Measurements from ENCODE around the gene UQCR10. TPM values are rescaled to one million over a fixed set of nuclear protein-coding genes. Genes with fewer than 3 reads are reported as not detected.

The UQCR10 gene
- total RNA-seq, 1 donor from 2014 or later: 65.8 TPM

DNA sequence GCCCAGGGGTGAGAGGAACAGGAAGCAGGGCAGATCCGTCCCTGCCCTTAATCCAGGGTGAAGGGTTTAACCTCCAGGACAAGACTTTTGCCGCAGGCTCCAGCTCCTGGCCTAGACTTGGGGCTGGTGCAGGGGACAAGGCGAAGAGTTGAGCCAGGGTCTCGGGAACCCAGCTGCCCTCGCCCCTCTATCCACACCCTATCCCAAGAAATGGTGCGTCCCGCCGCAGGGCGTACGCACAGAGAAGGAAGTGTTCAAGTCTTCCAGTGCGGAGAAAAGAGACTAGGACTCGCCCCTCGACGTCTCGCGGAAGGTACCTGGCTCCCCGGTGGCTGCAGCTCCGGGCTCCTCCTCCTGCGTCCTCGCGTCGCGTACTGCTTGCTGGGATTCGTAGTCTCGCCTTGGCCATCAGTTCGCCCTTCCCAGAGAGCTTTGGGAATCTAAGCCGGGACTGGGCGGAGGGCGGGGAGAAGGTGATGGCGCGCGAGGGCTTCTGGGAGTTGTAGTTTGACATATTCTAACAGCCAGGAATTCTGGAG, 468 bp upstream of the UQCR10 start, which contains the start of gene ZMAT5:
ZMAT5 (minus strand) TSS at position 376 of the 539 bp plus-strand sequence. CDS start 18,463 bp downstream, outside the sequence.
- Histone ChIP-seq H3K27ac (peak within 1 kb of the TSS; percentile 79), H3K4me3 (peak within 1 kb of the TSS; percentile 72 to 77), H3K27me3 (no peaks in the 10 kb centered on the region), H3K9me3 (no peaks in the 10 kb centered on the region), H3K36me3 (peaks cover 5 to 22% of the 10 kb centered on the region in 2 donors), H3K4me1 (peaks cover 35% of the 10 kb centered on the region)
- intact Hi-C loops (cut with DNase I): loop anchor here (10.0 kb wide), 1 partner anchor 68 kb away; the partner anchor contains the start of gene ASCC2
- DNase-seq (ENCODE audit: extremely low spot score in 2 of 2): peak in 1 of 2 donors; percentile 94
- TF ChIP-seq POLR2AphosphoS5 (IDR thresholded peaks at IDR 0.05; ENCODE audit: insufficient read depth in 1 of 2, low read depth in 1 of 2): peak; percentile 81 to 95
- no peak for TF ChIP-seq POLR2A (IDR thresholded peaks at IDR 0.05)

GRCh38 chr22:29768052-29768693, 1.0 kb downstream of the UQCR10 start:
- H3K4me3 ChIP-seq: peak overlapping the region; percentile 72 to 77
- H3K4me1 ChIP-seq: peaks cover 35% of the 10 kb centered on the region
- H3K27me3 ChIP-seq: no peaks in the 10 kb centered on the region
- no peaks in the 10 kb centered on the region for H3K9me3 ChIP-seq
- no peak overlapping the region for H3K27ac ChIP-seq
- TF ChIP-seq POLR2A (IDR thresholded peaks at IDR 0.05) (no peak), POLR2AphosphoS5 (IDR thresholded peaks at IDR 0.05; ENCODE audit: insufficient read depth in 1 of 2, low read depth in 1 of 2) (no peak), CTCF (IDR thresholded peaks at IDR 0.05) (no peak)
- DNase-seq (ENCODE audit: extremely low spot score in 2 of 2): no peak
- H3K36me3 ChIP-seq: peaks cover 5 to 22% of the 10 kb centered on the region in 2 donors
- intact Hi-C loops (cut with DNase I): loop anchor here (10.0 kb wide), 1 partner anchor 67 kb away; the partner anchor contains the start of gene ASCC2

DNA sequence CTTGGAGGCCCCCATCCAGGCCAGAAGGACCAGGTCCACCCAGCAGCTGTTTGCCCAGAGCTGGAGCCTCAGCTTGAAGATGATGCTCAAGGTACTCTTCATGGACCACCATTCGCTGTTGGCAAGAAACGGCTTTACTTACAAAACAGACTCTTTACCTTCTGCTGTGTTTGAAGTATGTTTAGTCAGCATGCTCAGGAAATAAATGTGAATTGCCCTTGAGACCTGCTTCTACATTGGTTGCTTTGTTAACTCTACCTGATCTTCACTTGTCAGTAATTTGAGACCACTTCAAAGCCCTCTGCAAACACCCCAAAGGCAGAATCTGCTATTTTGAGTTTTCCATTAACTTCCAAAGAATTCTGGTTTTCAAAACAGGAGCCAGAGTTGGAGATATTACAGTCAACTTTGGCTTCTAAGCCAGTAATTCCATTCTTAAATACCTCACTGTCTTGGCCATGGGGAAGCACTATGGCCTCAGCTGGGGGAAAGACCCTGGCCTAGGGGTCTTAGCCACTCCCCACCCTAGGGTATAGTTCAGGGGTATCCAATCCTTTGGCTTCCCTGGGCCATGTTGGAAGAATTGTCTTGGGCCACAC, 2.7 kb downstream of the UQCR10 start:
- Histone ChIP-seq H3K27me3 (no peaks in the 10 kb centered on the region), H3K4me1 (peaks cover 35% of the 10 kb centered on the region)

GRCh38 chr22:29772170-29772641, 5.0 kb downstream of the UQCR10 start:
- TF ChIP-seq POLR2AphosphoS5 (IDR thresholded peaks at IDR 0.05; ENCODE audit: insufficient read depth in 1 of 2, low read depth in 1 of 2): no peak
- no peak overlapping the region for H3K4me3 ChIP-seq
- H3K27me3 ChIP-seq: no peaks in the 10 kb centered on the region
- peaks cover 5 to 22% of the 10 kb centered on the region in 2 donors for H3K36me3 ChIP-seq
- peaks cover 22% of the 10 kb centered on the region for H3K4me1 ChIP-seq
- no peaks in the 10 kb centered on the region for H3K9me3 ChIP-seq
- no peak for DNase-seq (ENCODE audit: extremely low spot score in 2 of 2)
- no peak overlapping the region for H3K27ac ChIP-seq
- intact Hi-C loops (cut with DNase I): no loop called here

More for the DNA sequence above, 2.7 kb downstream of the UQCR10 start:
- Histone ChIP-seq H3K4me3 (no peak overlapping the region), H3K9me3 (no peaks in the 10 kb centered on the region), H3K27ac (no peak overlapping the region), H3K36me3 (peaks cover 5 to 22% of the 10 kb centered on the region in 2 donors)
- no peak for DNase-seq (ENCODE audit: extremely low spot score in 2 of 2)
- intact Hi-C loops (cut with DNase I): loop anchor here (10.0 kb wide), 1 partner anchor 65 kb away; the partner anchor contains the start of gene ASCC2
- TF ChIP-seq POLR2A (IDR thresholded peaks at IDR 0.05) (no peak), POLR2AphosphoS5 (IDR thresholded peaks at IDR 0.05; ENCODE audit: insufficient read depth in 1 of 2, low read depth in 1 of 2) (no peak), CTCF (IDR thresholded peaks at IDR 0.05) (no peak)

- H3K9me3 ChIP-seq: no peaks in the 10 kb centered on the region
- intact Hi-C loops (cut with DNase I): no loop called here
- no peak overlapping the region for H3K27ac ChIP-seq
Observed at GRCh38 chr22:29773233-29773632, 6.1 kb downstream of the UQCR10 start.

More at GRCh38 chr22:29773233-29773632, 6.1 kb downstream of the UQCR10 start:
- Histone ChIP-seq H3K36me3 (peaks cover 5 to 22% of the 10 kb centered on the region in 2 donors), H3K4me3 (no peak overlapping the region), H3K4me1 (peaks cover 15% of the 10 kb centered on the region), H3K27me3 (no peaks in the 10 kb centered on the region)
- no peak for DNase-seq (ENCODE audit: extremely low spot score in 2 of 2)
- TF ChIP-seq CTCF (IDR thresholded peaks at IDR 0.05) (no peak), POLR2AphosphoS5 (IDR thresholded peaks at IDR 0.05; ENCODE audit: insufficient read depth in 1 of 2, low read depth in 1 of 2) (peak in 1 of 2 donors; percentile 44)
